ENCODE results near the gene ZSWIM1. TPM values are rescaled to one million over a fixed set of nuclear protein-coding genes. Genes with fewer than 3 reads are reported as not detected.

ZSWIM1 gene
- 5.1 to 7.0 TPM (median 6.9 TPM) in 5 replicates for total RNA-seq (2022; extraction: Qiagen RNA extraction)

GRCh38 chr20:45880988-45881788 is at the start of gene ZSWIM1:
ZSWIM1 (plus strand) TSS chr20:45881227; CDS start chr20:45882593, 1,366 bp downstream.

GRCh38 chr20:45833030-45833882 is 47.8 kb upstream of the ZSWIM1 start, which contains the start of gene SNX21:
SNX21 (plus strand) TSS chr20:45833799; CDS start chr20:45833920, 121 bp downstream.

DNA sequence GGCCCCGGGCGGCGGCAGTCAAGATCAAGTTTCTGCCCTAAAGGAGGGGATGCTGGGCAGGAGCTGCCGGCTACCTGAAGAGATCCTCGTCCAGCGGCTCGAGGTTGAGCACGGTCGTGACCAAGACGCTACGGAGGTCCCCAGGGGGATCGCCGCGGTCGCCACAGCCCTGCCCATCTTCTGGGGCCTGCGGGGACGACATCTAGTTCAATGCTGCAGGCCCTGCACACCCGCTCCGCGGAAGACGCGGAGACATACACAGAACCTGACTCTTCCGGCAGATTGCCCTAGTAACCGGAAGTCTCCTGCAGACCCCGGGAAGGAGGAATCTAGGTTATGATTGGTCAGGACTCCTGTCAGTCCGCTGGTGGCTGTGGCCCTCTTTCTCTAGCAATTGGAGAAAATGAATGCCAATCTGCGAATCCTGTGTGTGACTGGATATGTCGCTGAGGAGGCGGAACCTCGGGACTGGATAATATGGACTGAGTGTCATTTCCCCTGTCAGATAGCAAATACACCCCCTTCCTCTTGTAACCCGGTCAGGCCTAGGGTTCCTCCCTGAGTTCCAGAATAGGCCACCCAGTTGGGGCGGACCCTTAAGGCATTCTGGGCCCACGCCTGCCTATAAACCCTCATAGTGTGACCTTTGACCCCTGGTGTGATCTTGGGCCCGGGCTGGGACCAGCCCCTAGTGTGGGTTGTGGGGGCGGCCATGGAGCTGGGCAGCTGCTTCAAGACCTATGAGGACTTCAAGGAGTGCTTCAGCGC is 23.7 kb upstream of the ZSWIM1 start, which contains the start of the genes ACOT8 and ZSWIM3:
Gene ACOT8, minus strand, starts transcription at position 279 of the 768 bp plus-strand sequence. Its CDS starts 77 bp downstream, at position 202.
Gene ZSWIM3, plus strand, starts transcription at position 501 of the 768 bp plus-strand sequence. Its CDS starts 212 bp downstream, at position 713.

DNA sequence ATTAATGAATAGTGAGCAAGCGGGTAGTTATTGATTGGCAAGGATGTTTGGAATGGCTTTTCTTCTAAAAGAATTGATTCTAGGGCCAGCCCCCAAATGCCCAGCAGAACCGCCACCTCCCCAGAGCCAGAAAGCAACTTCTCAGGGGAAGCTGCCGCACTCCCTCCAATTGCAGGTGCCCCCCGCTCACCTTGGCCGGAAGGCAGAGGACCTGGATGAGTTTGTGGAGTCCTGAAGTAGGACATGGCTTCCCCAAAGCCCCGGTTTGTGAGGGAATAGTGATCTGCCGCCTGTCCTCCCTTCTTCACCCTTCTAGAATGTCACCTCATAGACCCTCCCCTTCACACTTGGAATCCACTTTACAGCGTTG is 6.3 kb downstream of the ZSWIM1 start, which contains the start of gene SPATA25:
Gene SPATA25, minus strand, starts transcription at position 277 of the 370 bp plus-strand sequence. Its CDS starts 32 bp downstream, at position 245.

DNA sequence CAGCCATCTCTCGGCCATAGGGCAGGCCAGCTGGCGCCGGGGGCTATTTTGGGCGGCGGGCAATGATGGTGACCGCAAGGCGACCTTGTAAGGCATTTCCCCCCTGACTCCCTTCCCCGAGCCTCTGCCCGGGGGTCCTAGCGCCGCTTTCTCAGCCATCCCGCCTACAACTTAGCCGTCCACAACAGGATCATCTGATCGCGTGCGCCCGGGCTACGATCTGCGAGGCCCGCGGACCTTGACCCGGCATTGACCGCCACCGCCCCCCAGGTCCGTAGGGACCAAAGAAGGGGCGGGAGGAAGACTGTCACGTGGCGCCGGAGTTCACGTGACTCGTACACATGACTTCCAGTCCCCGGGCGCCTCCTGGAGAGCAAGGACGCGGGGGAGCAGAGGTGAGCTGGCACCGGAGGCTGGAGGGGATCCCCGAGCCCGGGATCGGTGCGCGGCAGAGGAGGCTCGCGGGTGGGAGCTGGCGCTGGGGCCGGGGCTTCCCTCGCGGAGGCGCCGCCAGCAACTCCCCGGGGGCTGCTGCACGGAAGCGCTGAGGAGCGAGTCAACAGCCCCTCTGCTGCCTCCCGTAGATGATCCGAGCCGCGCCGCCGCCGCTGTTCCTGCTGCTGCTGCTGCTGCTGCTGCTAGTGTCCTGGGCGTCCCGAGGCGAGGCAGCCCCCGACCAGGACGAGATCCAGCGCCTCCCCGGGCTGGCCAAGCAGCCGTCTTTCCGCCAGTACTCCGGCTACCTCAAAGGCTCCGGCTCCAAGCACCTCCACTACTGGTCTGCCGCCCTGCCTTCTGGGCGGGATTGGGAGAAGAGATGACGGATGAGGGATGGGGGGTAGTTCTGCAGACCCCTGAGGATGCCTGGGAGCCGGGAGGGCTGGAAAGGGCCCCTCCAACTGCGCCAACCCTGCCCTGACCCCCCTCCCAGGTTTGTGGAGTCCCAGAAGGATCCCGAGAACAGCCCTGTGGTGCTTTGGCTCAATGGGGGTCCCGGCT is 10.3 kb downstream of the ZSWIM1 start, which contains the start of the genes CTSA and NEURL2:
Gene CTSA, plus strand, starts transcription at position 351 of the 999 bp plus-strand sequence. Its CDS starts 234 bp downstream, at position 585.
Gene NEURL2, minus strand, starts transcription at position 224 of the 999 bp plus-strand sequence. Its CDS starts 217 bp downstream, at position 7.

DNA sequence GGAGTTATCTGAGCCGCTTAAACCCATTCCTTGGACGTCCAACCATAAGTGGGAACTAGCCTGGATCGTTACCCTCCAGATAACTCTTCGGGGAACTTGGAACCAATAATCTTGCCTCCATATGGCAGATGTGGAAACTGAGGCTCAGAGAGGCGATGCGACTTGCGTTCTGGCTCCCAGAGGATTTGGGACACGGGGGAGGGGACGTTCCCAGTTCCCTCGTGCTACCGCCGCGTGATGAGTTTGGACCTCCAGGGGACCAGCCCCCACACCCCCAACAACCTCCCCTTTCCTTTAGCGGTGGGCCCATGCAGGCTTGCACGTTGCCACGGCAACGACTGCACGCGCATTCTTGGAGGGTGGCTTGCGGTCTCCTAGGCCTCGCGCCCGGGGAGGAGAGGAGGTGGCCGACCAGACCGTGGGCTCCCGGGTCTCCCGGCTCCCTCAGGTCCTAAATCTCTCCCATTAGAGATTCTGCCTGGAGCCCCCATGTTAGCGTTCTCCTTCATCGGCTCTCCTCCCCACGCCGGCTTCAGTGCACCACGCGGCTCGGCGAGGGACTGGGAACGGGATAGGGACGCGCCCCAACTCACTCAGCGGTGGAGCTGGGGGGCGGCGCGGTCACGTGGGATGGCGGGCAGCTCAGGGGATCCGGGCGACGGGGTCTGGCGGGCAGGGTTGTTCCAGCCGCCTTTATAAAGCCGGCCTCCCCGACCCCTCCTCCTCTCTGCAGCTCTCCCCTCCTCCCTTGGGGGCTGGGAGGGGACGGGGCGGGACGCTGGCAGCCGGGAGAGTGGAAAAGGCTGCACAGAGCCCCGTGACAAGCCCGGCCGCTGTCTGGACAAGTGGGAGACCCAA is 30.7 kb downstream of the ZSWIM1 start, which contains the start of gene PLTP:
Gene PLTP, minus strand, starts transcription at position 670 of the 858 bp plus-strand sequence. CDS start 703 bp downstream, outside the sequence.

Other genes with a start within 250 kb of the ZSWIM1 start
- not detected in 5 replicates for gene WFDC9, start 249.9 kb upstream of the ZSWIM1 start, total RNA-seq (2022; extraction: Qiagen RNA extraction)
- not detected in 5 replicates for gene WFDC11, start 211.0 kb upstream of the ZSWIM1 start, total RNA-seq (2022; extraction: Qiagen RNA extraction)
- gene WFDC13, start 179.2 kb upstream of the ZSWIM1 start, total RNA-seq (2022; extraction: Qiagen RNA extraction), result not detected in 5 replicates
- not detected in 5 replicates for gene WFDC10B, start 176.2 kb upstream of the ZSWIM1 start, total RNA-seq (2022; extraction: Qiagen RNA extraction)
- gene SPINT4, start 158.9 kb upstream of the ZSWIM1 start, total RNA-seq (2022; extraction: Qiagen RNA extraction), result not detected in 5 replicates
- 0.29 to 0.48 TPM in 2 of 5 replicates, not detected in the others for gene WFDC3, start 89.3 kb upstream of the ZSWIM1 start, total RNA-seq (2022; extraction: Qiagen RNA extraction)
- 31.5 to 36.3 TPM (median 35.0 TPM) in 5 replicates for gene DNTTIP1, start 89.3 kb upstream of the ZSWIM1 start, total RNA-seq (2022; extraction: Qiagen RNA extraction)
- gene UBE2C, start 68.6 kb upstream of the ZSWIM1 start, total RNA-seq (2022; extraction: Qiagen RNA extraction), result 220 to 247 TPM (median 230 TPM) in 5 replicates
- gene TNNC2, start 53.9 kb upstream of the ZSWIM1 start, total RNA-seq (2022; extraction: Qiagen RNA extraction), result 0.12 to 0.29 TPM in 2 of 5 replicates, not detected in the others
- 7.7 to 11.6 TPM (median 9.4 TPM) in 5 replicates for gene SNX21, start 47.4 kb upstream of the ZSWIM1 start, total RNA-seq (2022; extraction: Qiagen RNA extraction)
- gene ACOT8, start 23.8 kb upstream of the ZSWIM1 start, total RNA-seq (2022; extraction: Qiagen RNA extraction), result 16.6 to 18.0 TPM (median 16.9 TPM) in 5 replicates
- 1.4 to 1.9 TPM (median 1.6 TPM) in 5 replicates for gene ZSWIM3, start 23.6 kb upstream of the ZSWIM1 start, total RNA-seq (2022; extraction: Qiagen RNA extraction)
- 0.34 to 0.57 TPM (median 0.49 TPM) in 4 of 5 replicates, not detected in the other for gene SPATA25, start 6.4 kb downstream of the ZSWIM1 start, total RNA-seq (2022; extraction: Qiagen RNA extraction)
- gene NEURL2, start 10.0 kb downstream of the ZSWIM1 start, total RNA-seq (2022; extraction: Qiagen RNA extraction), result 0.64 to 1.2 TPM (median 0.97 TPM) in 5 replicates
- gene CTSA, start 10.1 kb downstream of the ZSWIM1 start, total RNA-seq (2022; extraction: Qiagen RNA extraction), result 87.0 to 127 TPM (median 115 TPM) in 5 replicates
- gene PLTP, start 30.9 kb downstream of the ZSWIM1 start, total RNA-seq (2022; extraction: Qiagen RNA extraction), result 1.6 to 1.8 TPM (median 1.6 TPM) in 5 replicates
- 24.6 to 32.6 TPM (median 31.8 TPM) in 5 replicates for gene PCIF1, start 53.5 kb downstream of the ZSWIM1 start, total RNA-seq (2022; extraction: Qiagen RNA extraction)
- 5.9 to 9.5 TPM (median 9.1 TPM) in 5 replicates for gene ZNF335, start 91.0 kb downstream of the ZSWIM1 start, total RNA-seq (2022; extraction: Qiagen RNA extraction)
- gene MMP9, start 127.7 kb downstream of the ZSWIM1 start, total RNA-seq (2022; extraction: Qiagen RNA extraction), result 0.21 to 0.66 TPM (median 0.38 TPM) in 5 replicates
- gene SLC12A5, start 148.0 kb downstream of the ZSWIM1 start, total RNA-seq (2022; extraction: Qiagen RNA extraction), result 13.5 to 16.4 TPM (median 13.9 TPM) in 5 replicates
- gene NCOA5, start 208.7 kb downstream of the ZSWIM1 start, total RNA-seq (2022; extraction: Qiagen RNA extraction), result 17.6 to 27.3 TPM (median 22.9 TPM) in 5 replicates
- 3.5 to 3.8 TPM (median 3.6 TPM) in 5 replicates for gene CD40, start 237.1 kb downstream of the ZSWIM1 start, total RNA-seq (2022; extraction: Qiagen RNA extraction)

Data from A549 treated with dexamethasone at 1 μM for 4 hours (cell line).